Mesenchymal stem cell (in vitro differentiated cells and primary cell): ENCODE data around the gene ARF5.

Experiments used
- DNase-seq: peaks from one replicate; pipeline ENCODE4 v3.0.0-alpha.2; 2013
- H2AFZ ChIP-seq: one replicate; pipeline ENCODE4 v1.6.1; 2013; ENCODE audit warnings: low read depth, mild to moderate bottlenecking, control low read depth, inconsistent platforms, low read length, moderate library complexity
- H2AK5ac ChIP-seq: 2 replicates; pipeline ENCODE4 v1.6.1; 2013; ENCODE audit warnings: low read length, moderate library complexity, mild to moderate bottlenecking, inconsistent platforms; ENCODE audit not compliant: severe bottlenecking
- H2BK120ac ChIP-seq: one replicate; pipeline ENCODE4 v1.6.1; 2013; ENCODE audit warnings: low read depth, mild to moderate bottlenecking, inconsistent platforms, low read length, moderate library complexity
- H2BK12ac ChIP-seq, 2 experiments: one replicate each; pipeline ENCODE4 v1.6.1; 2013; ENCODE audit warnings: inconsistent platforms in 2 of 2, low read length in 2 of 2, mild to moderate bottlenecking in 2 of 2, moderate library complexity in 2 of 2, control low read depth in 1 of 2
- H2BK15ac ChIP-seq: one replicate; pipeline ENCODE4 v1.6.1; 2013; ENCODE audit warnings: mild to moderate bottlenecking, low read depth, inconsistent platforms; ENCODE audit not compliant: poor library complexity, severe bottlenecking
- H2BK5ac ChIP-seq: 2 replicates; pipeline ENCODE4 v1.6.1; 2013; ENCODE audit warnings: low read depth, mild to moderate bottlenecking, low read length, control low read depth, inconsistent platforms; ENCODE audit not compliant: poor library complexity, severe bottlenecking
- H3K14ac ChIP-seq, 2 experiments: one replicate each; pipeline ENCODE4 v1.6.1; 2013; ENCODE audit warnings: inconsistent platforms in 2 of 2, low read length in 2 of 2, control low read depth in 1 of 2, mild to moderate bottlenecking in 1 of 2, moderate library complexity in 1 of 2
- H3K18ac ChIP-seq, 2 experiments: one replicate each; pipeline ENCODE4 v1.6.1; 2013; ENCODE audit warnings: inconsistent platforms in 2 of 2, low read length in 2 of 2, control low read depth in 1 of 2, low read depth in 1 of 2, mild to moderate bottlenecking in 1 of 2
- H3K23ac ChIP-seq, 2 experiments: one replicate each; pipeline ENCODE4 v1.6.1; 2013; ENCODE audit warnings: inconsistent platforms in 2 of 2, low read length in 2 of 2, mild to moderate bottlenecking in 2 of 2, moderate library complexity in 2 of 2, control low read depth in 1 of 2
- H3K27ac ChIP-seq: 2 replicates; pipeline ENCODE4 v1.5.1; 2013; ENCODE audit warnings: mild to moderate bottlenecking, moderate library complexity, low read length, control low read depth, inconsistent platforms; ENCODE audit not compliant: poor library complexity, severe bottlenecking
- H3K27me3 ChIP-seq, 2 experiments: 2 replicates each; pipeline versions ENCODE4 v1.6.1 to v1.7.0; 2013; ENCODE audit warnings: low read length in 2 of 2, mild to moderate bottlenecking in 2 of 2, moderate library complexity in 2 of 2, control low read depth in 1 of 2, inconsistent platforms in 1 of 2; ENCODE audit not compliant: control insufficient read depth in 1 of 2, insufficient read depth in 1 of 2
- H3K36me3 ChIP-seq, 2 experiments: 2 replicates each; pipeline versions ENCODE4 v1.6.1 to v1.7.0; 2013; ENCODE audit warnings: low read length in 2 of 2, control low read depth in 1 of 2, inconsistent platforms in 1 of 2, low read depth in 1 of 2, mild to moderate bottlenecking in 1 of 2; ENCODE audit not compliant: insufficient read depth in 2 of 2, control insufficient read depth in 1 of 2
- H3K4ac ChIP-seq, 2 experiments: one replicate each; pipeline ENCODE4 v1.6.1; 2013; ENCODE audit warnings: inconsistent platforms in 2 of 2, low read length in 2 of 2, mild to moderate bottlenecking in 2 of 2, moderate library complexity in 2 of 2, control low read depth in 1 of 2, low read depth in 1 of 2
- H3K4me1 ChIP-seq: 2 replicates; pipeline ENCODE4 v1.6.1; 2013; ENCODE audit warnings: low read depth, low read length, control low read depth; ENCODE audit not compliant: control insufficient read depth, insufficient read depth
- H3K4me2 ChIP-seq: 2 replicates; pipeline ENCODE4 v1.6.1; 2013; ENCODE audit warnings: low read length, mild to moderate bottlenecking, inconsistent platforms; ENCODE audit not compliant: poor library complexity, severe bottlenecking
- H3K4me3 ChIP-seq, 2 experiments: 2 replicates each; pipeline versions ENCODE4 v1.5.1 to v1.7.0; 2013; ENCODE audit warnings: low read length in 2 of 2, mild to moderate bottlenecking in 2 of 2, control low read depth in 1 of 2, low read depth in 1 of 2; ENCODE audit not compliant: insufficient read depth in 1 of 2
- H3K79me1 ChIP-seq: replicated peaks from 2 replicates; pipeline ENCODE4 v1.6.1; 2013; ENCODE audit warnings: mild to moderate bottlenecking, control low read depth, low read length, inconsistent platforms; ENCODE audit not compliant: poor library complexity, severe bottlenecking
- H3K9ac ChIP-seq: 2 replicates; pipeline ENCODE4 v1.7.0; 2013; ENCODE audit warnings: mild to moderate bottlenecking, low read length, moderate library complexity
- H3K9me3 ChIP-seq: 2 replicates; pipeline ENCODE4 v1.7.0; 2013; ENCODE audit warnings: mild to moderate bottlenecking, low read length; ENCODE audit not compliant: control insufficient read depth
- H4K8ac ChIP-seq: one replicate; pipeline ENCODE4 v1.6.1; 2013; ENCODE audit warnings: inconsistent platforms, mild to moderate bottlenecking, low read length, moderate library complexity
- H4K91ac ChIP-seq: one replicate; pipeline ENCODE4 v1.6.1; 2013; ENCODE audit warnings: mild to moderate bottlenecking, low read length, inconsistent platforms
- WGBS: methylation state at CpG from one replicate; pipeline ENCODE4 v1.1.7; 2013; ENCODE audit warnings: mixed read lengths; 5-methylcytosine and 5-hydroxymethylcytosine counted together

Gene ARF5

GRCh38 chr7:127619681-127620405, 31.6 kb downstream of the ARF5 start:
- H3K23ac ChIP-seq, result no peak overlapping the region
- no peak overlapping the region for H3K9ac ChIP-seq
- H3K4me1 ChIP-seq, result no peaks in the 10 kb centered on the region
- 11% methylated on average over 23 of the region's 27 CpGs for WGBS
- H3K4ac ChIP-seq, result no peak overlapping the region
- H3K79me1 ChIP-seq, result no peaks in the 10 kb centered on the region
- no peak overlapping the region for H2BK12ac ChIP-seq
- H3K14ac ChIP-seq, result no peak overlapping the region
- H2AFZ ChIP-seq, result no peak overlapping the region
- H3K36me3 ChIP-seq, result no peaks in the 10 kb centered on the region
- H4K91ac ChIP-seq, result no peak overlapping the region
- H2BK5ac ChIP-seq, result no peak overlapping the region
- H3K18ac ChIP-seq, result no peak overlapping the region
- no peak overlapping the region for H3K4me3 ChIP-seq
- no peak overlapping the region for H2BK120ac ChIP-seq
- no peaks in the 10 kb centered on the region for H3K9me3 ChIP-seq
- DNase-seq, result peak; percentile 18
- no peak overlapping the region for H3K4me2 ChIP-seq
- no peak overlapping the region for H2BK15ac ChIP-seq
- H4K8ac ChIP-seq, result no peak overlapping the region
- peaks cover 76 to 80% of the 10 kb centered on the region in 2 experiments for H3K27me3 ChIP-seq
- H2AK5ac ChIP-seq, result no peak overlapping the region
- no peak overlapping the region for H3K27ac ChIP-seq

- H3K27me3 ChIP-seq, result peaks cover 69 to 72% of the 10 kb centered on the region in 2 experiments
- H2BK15ac ChIP-seq, result no peak overlapping the region
- 2% methylated on average over 17 of the region's 24 CpGs for WGBS
- H3K9ac ChIP-seq, result no peak overlapping the region
- H2AK5ac ChIP-seq, result no peak overlapping the region
- H3K79me1 ChIP-seq, result no peaks in the 10 kb centered on the region
- H2BK120ac ChIP-seq, result no peak overlapping the region
- H3K4me3 ChIP-seq, result no peak overlapping the region
- H4K8ac ChIP-seq, result no peak overlapping the region
- H3K23ac ChIP-seq, result no peak overlapping the region
- H2AFZ ChIP-seq, result no peak overlapping the region
- no peaks in the 10 kb centered on the region for H3K36me3 ChIP-seq
- no peak overlapping the region for H3K18ac ChIP-seq
- H3K4me1 ChIP-seq, result no peaks in the 10 kb centered on the region
- no peak overlapping the region for H2BK5ac ChIP-seq
- H3K4me2 ChIP-seq, result no peak overlapping the region
- no peak overlapping the region for H3K14ac ChIP-seq
- H4K91ac ChIP-seq, result no peak overlapping the region
- DNase-seq, result no peak
- H3K4ac ChIP-seq, result no peak overlapping the region
- no peak overlapping the region for H3K27ac ChIP-seq
- H3K9me3 ChIP-seq, result no peaks in the 10 kb centered on the region
- H2BK12ac ChIP-seq, result no peak overlapping the region
Observed at GRCh38 chr7:127620406-127621233, 32.4 kb downstream of the ARF5 start.

- H3K18ac ChIP-seq, result no peak overlapping the region
- no peak for DNase-seq
- H2AFZ ChIP-seq, result no peak overlapping the region
- no peak overlapping the region for H2BK5ac ChIP-seq
- H3K27ac ChIP-seq, result no peak overlapping the region
- H3K9ac ChIP-seq, result no peak overlapping the region
- no peak overlapping the region for H2AK5ac ChIP-seq
- no peak overlapping the region for H3K23ac ChIP-seq
- H3K14ac ChIP-seq, result no peak overlapping the region
- no peaks in the 10 kb centered on the region for H3K4me1 ChIP-seq
- no peak overlapping the region for H2BK120ac ChIP-seq
- H2BK12ac ChIP-seq, result no peak overlapping the region
- no peak overlapping the region for H3K4me3 ChIP-seq
- H4K91ac ChIP-seq, result no peak overlapping the region
- H3K79me1 ChIP-seq, result no peaks in the 10 kb centered on the region
- no peak overlapping the region for H4K8ac ChIP-seq
- H3K9me3 ChIP-seq, result no peaks in the 10 kb centered on the region
- H2BK15ac ChIP-seq, result no peak overlapping the region
- H3K4ac ChIP-seq, result no peak overlapping the region
- H3K36me3 ChIP-seq, result no peaks in the 10 kb centered on the region
- H3K4me2 ChIP-seq, result no peak overlapping the region
- H3K27me3 ChIP-seq, result peaks cover 25 to 32% of the 10 kb centered on the region in 2 experiments
Observed at GRCh38 chr7:127625331-127625730, 37.1 kb downstream of the ARF5 start.

GRCh38 chr7:127628445-127628844, 40.2 kb downstream of the ARF5 start:
- Histone ChIP-seq H3K23ac (no peak overlapping the region), H2BK120ac (no peak overlapping the region), H3K4me2 (no peak overlapping the region), H3K27ac (no peak overlapping the region), H2BK5ac (no peak overlapping the region), H2BK12ac (no peak overlapping the region), H3K27me3 (peaks cover 0 to 13% of the 10 kb centered on the region in 2 experiments), H3K36me3 (no peaks in the 10 kb centered on the region), H3K14ac (no peak overlapping the region), H2AK5ac (no peak overlapping the region), H3K4ac (no peak overlapping the region), H4K8ac (no peak overlapping the region), H3K9ac (no peak overlapping the region), H3K4me3 (no peak overlapping the region), H3K18ac (no peak overlapping the region), H2AFZ (no peak overlapping the region), H3K9me3 (no peaks in the 10 kb centered on the region), H3K79me1 (no peaks in the 10 kb centered on the region), H2BK15ac (no peak overlapping the region), H3K4me1 (no peaks in the 10 kb centered on the region), H4K91ac (no peak overlapping the region)
- WGBS, result 45% methylated on average over 3 of the region's 3 CpGs
- DNase-seq, result no peak
